ENCODE data around the gene PSMD5. TPM values are rescaled to one million over a fixed set of nuclear protein-coding genes. Genes with fewer than 3 reads are reported as not detected.
A peak's percentile ranks its signal among the peaks of the same experiment; 100 is the strongest.
"Not testable (repeated sequence)": the region's sequence is repeated elsewhere in the genome, so short reads cannot be mapped to it uniquely, and the experiment has no call there.

PSMD5 gene
- total RNA-seq, 2 experiments from 2014 or later, result 51.8 to 64.0 TPM

GRCh38 chr9:120830865-120831264 lies 11.9 kb downstream of the PSMD5 start:
- H3K4me1 Mint-ChIP-seq, result peaks cover 4% of the 10 kb centered on the region
- no peak overlapping the region for H3K4me3 Mint-ChIP-seq
- ChIA-PET CTCF (interaction anchor here (0.7 kb wide), 1 partner anchor 54 kb away, joined by 3 read pairs; no protein-coding TSS in a partner anchor), POLR2A (interaction anchor here (1.2 to 1.3 kb wide), 2 partner anchors 12 to 37 kb away, joined by 3 to 4 read pairs; partner anchors contain the start of genes FBXW2 and PSMD5)
- DNase-seq, result no peak
- no peaks in the 10 kb centered on the region for H3K27me3 Mint-ChIP-seq
- peaks cover 64% of the 10 kb centered on the region for H3K36me3 Mint-ChIP-seq (ENCODE audit: low read depth)
- H3K27ac Mint-ChIP-seq, result no peak overlapping the region
- no peaks in the 10 kb centered on the region for H3K9me3 Mint-ChIP-seq

GRCh38 chr9:120830151-120830550 lies 12.6 kb downstream of the PSMD5 start:
- ChIA-PET CTCF (no interaction called here), POLR2A (interaction anchor here (1.3 kb wide), 1 partner anchor 37 kb away, joined by 3 read pairs; the partner anchor contains the start of gene FBXW2)
- H3K4me1 Mint-ChIP-seq, result peaks cover 2% of the 10 kb centered on the region
- no peak overlapping the region for H3K4me3 Mint-ChIP-seq
- no peaks in the 10 kb centered on the region for H3K27me3 Mint-ChIP-seq
- no peak for DNase-seq
- no peaks in the 10 kb centered on the region for H3K9me3 Mint-ChIP-seq
- H3K27ac Mint-ChIP-seq, result no peak overlapping the region
- peaks cover 65% of the 10 kb centered on the region for H3K36me3 Mint-ChIP-seq (ENCODE audit: low read depth)

DNA sequence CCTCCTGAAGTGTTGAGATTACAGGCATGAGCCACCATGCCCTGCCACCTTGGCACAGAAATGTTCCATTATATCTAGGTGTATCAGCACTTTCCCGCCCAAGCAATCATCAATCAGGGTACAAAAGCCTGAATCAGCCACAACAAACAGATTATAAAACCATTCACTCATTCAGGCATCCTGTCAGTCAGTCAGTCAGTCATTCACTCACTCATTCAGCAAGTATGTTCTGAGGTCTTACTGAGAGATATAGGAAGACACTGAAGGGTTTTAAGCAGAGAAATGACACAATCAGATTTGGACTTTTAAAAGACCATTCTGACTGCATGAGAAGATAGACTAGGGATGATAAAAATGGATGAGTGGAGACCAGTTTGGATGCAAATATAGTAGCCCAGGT lies 13.1 kb downstream of the PSMD5 start:
- DNase-seq, result no peak
- Mint-ChIP-seq H3K27me3 (no peaks in the 10 kb centered on the region), H3K9me3 (no peaks in the 10 kb centered on the region), H3K4me3 (no peak overlapping the region), H3K36me3 (ENCODE audit: low read depth) (peaks cover 67% of the 10 kb centered on the region), H3K27ac (no peak overlapping the region), H3K4me1 (peaks cover 2% of the 10 kb centered on the region)
- ChIA-PET POLR2A (no interaction called here), CTCF (no interaction called here)

- CTCF ChIA-PET, result no interaction called here
- POLR2A ChIA-PET, result no interaction called here
- H3K27ac Mint-ChIP-seq, result no peak overlapping the region
- no peaks in the 10 kb centered on the region for H3K27me3 Mint-ChIP-seq
- no peak overlapping the region for H3K4me3 Mint-ChIP-seq
- no peak for DNase-seq
- peaks cover 2% of the 10 kb centered on the region for H3K4me1 Mint-ChIP-seq
- H3K36me3 Mint-ChIP-seq (ENCODE audit: low read depth), result peaks cover 79% of the 10 kb centered on the region
- H3K9me3 Mint-ChIP-seq, result no peaks in the 10 kb centered on the region
Observed at GRCh38 chr9:120820095-120820494, 22.6 kb downstream of the PSMD5 start.

DNA sequence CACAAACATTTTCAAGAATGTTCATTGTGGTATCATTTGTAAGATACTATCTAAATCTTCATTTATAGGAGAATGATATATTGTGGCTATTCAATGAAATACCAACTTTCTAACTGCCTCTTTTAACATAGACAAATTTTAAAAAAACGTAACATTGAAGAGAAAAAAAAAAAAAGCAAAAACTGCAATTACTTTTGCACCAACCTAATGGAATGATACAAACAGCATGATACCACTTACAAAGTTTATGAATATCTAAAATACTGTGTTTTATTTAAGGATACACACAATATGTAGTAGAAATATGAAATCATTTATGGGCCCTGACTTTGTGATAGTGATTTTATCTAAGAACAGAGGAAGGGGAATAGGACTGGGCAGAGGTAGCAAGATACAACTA lies 24.1 kb downstream of the PSMD5 start:
- Mint-ChIP-seq H3K27ac (no peak overlapping the region), H3K9me3 (no peaks in the 10 kb centered on the region), H3K27me3 (no peaks in the 10 kb centered on the region), H3K36me3 (ENCODE audit: low read depth) (peaks cover 71% of the 10 kb centered on the region), H3K4me1 (peaks cover 2% of the 10 kb centered on the region), H3K4me3 (no peak overlapping the region)
- ChIA-PET CTCF (no interaction called here), POLR2A (no interaction called here)
- no peak for DNase-seq

DNA sequence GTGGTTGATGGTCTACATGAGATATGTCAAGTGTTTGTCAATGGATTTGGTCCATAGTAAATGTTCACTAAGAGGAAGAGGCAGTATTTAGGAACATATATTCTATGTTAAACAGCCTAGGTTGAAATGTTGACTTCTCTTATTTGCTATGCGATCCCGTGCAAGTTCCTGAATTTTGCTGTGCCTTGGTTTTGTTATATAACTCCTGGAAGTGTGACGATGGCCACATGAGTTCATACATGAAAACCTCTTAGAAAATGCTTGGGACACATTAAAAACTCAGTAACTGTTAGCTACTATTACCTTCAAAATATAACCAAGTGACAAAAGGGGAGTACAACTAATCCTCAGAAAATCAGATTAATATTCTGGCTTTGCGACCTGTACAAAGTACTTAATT lies 27.6 kb downstream of the PSMD5 start:
- H3K4me3 Mint-ChIP-seq, result no peak overlapping the region
- H3K27ac Mint-ChIP-seq, result no peak overlapping the region
- ChIA-PET POLR2A (no interaction called here), CTCF (no interaction called here)
- peaks cover 2% of the 10 kb centered on the region for H3K4me1 Mint-ChIP-seq
- H3K9me3 Mint-ChIP-seq, result peaks cover 3% of the 10 kb centered on the region
- H3K36me3 Mint-ChIP-seq (ENCODE audit: low read depth), result peaks cover 55% of the 10 kb centered on the region
- DNase-seq, result no peak
- H3K27me3 Mint-ChIP-seq, result no peaks in the 10 kb centered on the region

DNA sequence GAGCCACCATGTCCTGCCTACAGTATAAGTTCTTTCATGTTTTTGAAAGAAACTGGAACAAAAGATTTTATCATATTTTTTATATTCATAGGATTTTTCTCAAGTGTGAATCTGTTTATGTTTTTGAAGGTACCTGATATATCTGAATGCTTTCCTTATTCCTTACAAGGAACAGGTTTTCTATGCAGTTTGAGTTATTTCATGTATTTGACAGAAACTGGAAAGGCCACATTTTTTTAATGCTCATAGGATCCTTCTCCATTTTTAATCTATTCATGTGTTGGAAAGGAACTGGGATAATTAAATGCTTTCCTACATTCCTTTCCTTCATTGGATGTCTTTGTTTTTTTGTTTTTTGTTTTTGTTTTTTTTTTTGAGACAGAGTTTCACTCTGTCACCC lies 33.8 kb downstream of the PSMD5 start:
- no peaks in the 10 kb centered on the region for H3K4me1 Mint-ChIP-seq
- H3K36me3 Mint-ChIP-seq (ENCODE audit: low read depth), result peaks cover 37% of the 10 kb centered on the region
- no peak for DNase-seq
- H3K27me3 Mint-ChIP-seq, result no peaks in the 10 kb centered on the region
- H3K27ac Mint-ChIP-seq, result no peak overlapping the region
- H3K4me3 Mint-ChIP-seq, result no peak overlapping the region
- peaks cover 37% of the 10 kb centered on the region for H3K9me3 Mint-ChIP-seq
- ChIA-PET POLR2A (no interaction called here), CTCF (no interaction called here)

GRCh38 chr9:120807607-120808379 lies 34.9 kb downstream of the PSMD5 start:
- Mint-ChIP-seq H3K4me3 (no peak overlapping the region), H3K36me3 (ENCODE audit: low read depth) (peaks cover 37% of the 10 kb centered on the region), H3K27me3 (no peaks in the 10 kb centered on the region), H3K9me3 (peaks cover 37% of the 10 kb centered on the region), H3K27ac (no peak overlapping the region), H3K4me1 (no peaks in the 10 kb centered on the region)
- CTCF ChIA-PET, result no interaction called here
- POLR2A ChIA-PET, result interaction anchor here (1.5 kb wide), 1 partner anchor 15 kb away, joined by 8 read pairs; the partner anchor contains the start of gene FBXW2
- DNase-seq, result no peak

DNA sequence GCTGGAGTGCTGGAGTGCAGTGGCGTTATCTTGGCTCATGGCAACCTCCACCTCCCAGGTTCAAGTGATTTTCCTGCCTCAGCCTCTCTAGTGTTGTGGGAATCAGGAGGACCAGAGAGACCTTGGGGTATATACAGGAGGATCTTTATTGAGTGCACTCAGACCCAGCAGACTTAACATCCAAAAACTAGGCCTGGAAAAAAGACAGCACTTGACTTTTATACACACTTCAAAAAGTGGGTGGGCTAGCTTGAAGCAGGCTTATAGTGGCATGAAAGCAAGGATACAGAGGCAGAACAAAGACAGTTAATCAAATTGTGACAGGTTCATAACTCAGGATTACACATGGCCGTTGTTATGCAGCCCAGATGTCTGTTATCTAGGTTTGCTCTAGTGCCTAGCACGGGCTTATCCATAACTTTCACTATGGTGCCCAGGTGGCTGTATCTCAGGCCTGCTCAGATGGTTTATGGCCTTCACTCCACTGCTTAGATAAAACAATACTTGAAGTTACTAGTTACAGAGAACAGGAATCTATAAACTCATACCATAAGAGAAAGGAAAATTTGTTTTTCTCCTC lies 37.8 kb downstream of the PSMD5 start:
- CTCF ChIA-PET, POLR2A ChIA-PET, H3K4me3 Mint-ChIP-seq, H3K27ac Mint-ChIP-seq, H3K4me1 Mint-ChIP-seq, H3K27me3 Mint-ChIP-seq, DNase-seq: not testable (repeated sequence)
- Mint-ChIP-seq H3K9me3 (peaks cover 34% of the 10 kb centered on the region), H3K36me3 (ENCODE audit: low read depth) (peaks cover 28% of the 10 kb centered on the region)

DNA sequence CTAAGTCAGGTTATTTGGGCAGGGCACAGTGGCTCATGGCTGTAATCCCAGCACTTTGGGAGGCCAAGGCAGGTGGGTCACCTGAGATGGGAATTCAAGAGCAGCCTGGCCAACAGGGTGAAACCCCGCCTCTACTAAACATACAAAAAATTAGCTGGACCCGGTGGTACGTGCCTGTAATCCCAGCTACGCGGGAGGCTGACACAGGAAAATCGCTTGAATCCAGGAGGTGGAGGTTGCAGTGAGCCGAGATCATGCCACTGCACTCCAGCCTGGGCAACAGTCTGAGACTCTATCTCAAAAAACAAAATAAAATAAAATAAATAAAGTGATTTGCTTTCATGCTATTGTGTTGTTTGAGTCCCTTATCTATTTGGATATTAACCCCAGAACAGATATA lies 41.3 kb downstream of the PSMD5 start:
- Mint-ChIP-seq H3K9me3 (peaks cover 11% of the 10 kb centered on the region), H3K4me1 (no peaks in the 10 kb centered on the region), H3K4me3 (no peak overlapping the region), H3K27ac (no peak overlapping the region), H3K27me3 (no peaks in the 10 kb centered on the region), H3K36me3 (ENCODE audit: low read depth) (peaks cover 9% of the 10 kb centered on the region)
- POLR2A ChIA-PET, result no interaction called here
- CTCF ChIA-PET, result no interaction called here
- no peak for DNase-seq

GRCh38 chr9:120792898-120793765 lies 49.6 kb downstream of the PSMD5 start, which contains the start of gene FBXW2:
Gene FBXW2 (minus strand): TSS chr9:120793416. CDS start chr9:120788258, 5,158 bp downstream.
- Mint-ChIP-seq H3K27ac (peak within 1 kb of the TSS; percentile 90), H3K36me3 (ENCODE audit: low read depth) (peaks cover 29% of the 10 kb centered on the region), H3K9me3 (no peaks in the 10 kb centered on the region), H3K4me3 (peak within 1 kb of the TSS; percentile 91), H3K27me3 (no peaks in the 10 kb centered on the region), H3K4me1 (peaks cover 50% of the 10 kb centered on the region)
- peak; percentile 91 for DNase-seq
- POLR2A ChIA-PET, result interaction anchor here (0.6 to 4.3 kb wide), 48 partner anchors 10 to 409 kb away, joined by 3 to 85 read pairs (median 4); partner anchors contain the start of genes MEGF9, PHF19, PSMD5 and RAB14
- CTCF ChIA-PET, result interaction anchor here (0.8 to 2.1 kb wide), 12 partner anchors 18 to 267 kb away, joined by 3 to 8 read pairs (median 4); no protein-coding TSS in a partner anchor

GRCh38 chr9:120791161-120791560 lies 51.6 kb downstream of the PSMD5 start:
- Mint-ChIP-seq H3K27ac (peak overlapping the region; percentile 38), H3K27me3 (no peaks in the 10 kb centered on the region), H3K36me3 (ENCODE audit: low read depth) (peaks cover 47% of the 10 kb centered on the region), H3K4me3 (peak overlapping the region; percentile 91), H3K4me1 (peaks cover 65% of the 10 kb centered on the region), H3K9me3 (no peaks in the 10 kb centered on the region)
- DNase-seq, result no peak
- CTCF ChIA-PET, result interaction anchor here (0.7 to 1.9 kb wide), 3 partner anchors 12 to 422 kb away, joined by 3 to 10 read pairs (median 4); no protein-coding TSS in a partner anchor
- POLR2A ChIA-PET, result interaction anchor here (0.7 to 1.4 kb wide), 7 partner anchors 12 to 330 kb away, joined by 4 to 7 read pairs (median 4); partner anchors contain the start of gene PSMD5

GRCh38 chr9:120787933-120788332 lies 54.8 kb downstream of the PSMD5 start:
- H3K4me1 Mint-ChIP-seq, result peaks cover 68% of the 10 kb centered on the region
- no peaks in the 10 kb centered on the region for H3K9me3 Mint-ChIP-seq
- no peak overlapping the region for H3K27ac Mint-ChIP-seq
- no peak for DNase-seq
- no peak overlapping the region for H3K4me3 Mint-ChIP-seq
- no peaks in the 10 kb centered on the region for H3K27me3 Mint-ChIP-seq
- peaks cover 65% of the 10 kb centered on the region for H3K36me3 Mint-ChIP-seq (ENCODE audit: low read depth)
- ChIA-PET POLR2A (interaction anchor here (1.0 to 1.4 kb wide), 2 partner anchors 9 to 26 kb away, joined by 3 read pairs; no protein-coding TSS in a partner anchor), CTCF (no interaction called here)

All from activated CD4-positive, alpha-beta memory T cell treated with anti-CD3 and anti-CD28 coated beads, Interleukin-2, amount 10 ng/mL, durations not matched to agents 7 days and 5 days (primary cell).